ENCODE results near the gene CDH5.

Gene CDH5

GRCh38 chr16:66375451-66375850 is 9.0 kb downstream of the CDH5 start:
- DNase-seq: no peak

- no peak for DNase-seq
Observed at GRCh38 chr16:66376114-66376513, 9.6 kb downstream of the CDH5 start.

GRCh38 chr16:66376577-66377305 is 10.2 kb downstream of the CDH5 start:
- no peak for DNase-seq

GRCh38 chr16:66377324-66377723 is 10.8 kb downstream of the CDH5 start:
- no peak for DNase-seq

GRCh38 chr16:66378741-66379570 is 12.5 kb downstream of the CDH5 start:
- DNase-seq: no peak

GRCh38 chr16:66379571-66379941 is 13.1 kb downstream of the CDH5 start:
- no peak for DNase-seq

- no peak for DNase-seq
Observed at GRCh38 chr16:66380421-66380820, 13.9 kb downstream of the CDH5 start.

- DNase-seq: no peak
Observed at GRCh38 chr16:66381585-66382170, 15.2 kb downstream of the CDH5 start.

- DNase-seq: no peak
Observed at GRCh38 chr16:66382171-66382965, 15.9 kb downstream of the CDH5 start.

GRCh38 chr16:66382966-66383299 is 16.4 kb downstream of the CDH5 start:
- DNase-seq: no peak

- DNase-seq: no peak
Observed at GRCh38 chr16:66383551-66383950, 17.1 kb downstream of the CDH5 start.

GRCh38 chr16:66385415-66385814 is 18.9 kb downstream of the CDH5 start:
- no peak for DNase-seq

GRCh38 chr16:66386629-66387622 is 20.4 kb downstream of the CDH5 start:
- no peak for DNase-seq

- DNase-seq: no peak
Observed at GRCh38 chr16:66387817-66388332, 21.4 kb downstream of the CDH5 start.

- no peak for DNase-seq
Observed at GRCh38 chr16:66388350-66389139, 22.1 kb downstream of the CDH5 start.

- no peak for DNase-seq
Observed at GRCh38 chr16:66389256-66390176, 23.0 kb downstream of the CDH5 start.

GRCh38 chr16:66390346-66391108 is 24.0 kb downstream of the CDH5 start:
- DNase-seq: no peak

GRCh38 chr16:66391726-66392670 is 25.5 kb downstream of the CDH5 start:
- DNase-seq: no peak
